Ecto neural progenitor cell (in vitro differentiated cells): ENCODE measurements around the gene CXCL9.
"Not testable (repeated sequence)": the region's sequence is repeated elsewhere in the genome, so short reads cannot be mapped to it uniquely, and the experiment has no call there.

Source experiments
- DNase-seq: peaks from one replicate; pipeline ENCODE4 v3.0.0-alpha.2; 2018; ENCODE audit warnings: low spot score

The CXCL9 gene

GRCh38 chr4:76011700-76012387, 4.5 kb upstream of the CXCL9 start:
- no peak for DNase-seq

- no peak for DNase-seq
Observed at GRCh38 chr4:76011018-76011670, 3.8 kb upstream of the CXCL9 start.

- no peak for DNase-seq
Observed at GRCh38 chr4:76010576-76010975, 3.3 kb upstream of the CXCL9 start.

GRCh38 chr4:76009311-76009710, 2.0 kb upstream of the CXCL9 start:
- DNase-seq, result no peak

- DNase-seq, result no peak
Observed at GRCh38 chr4:76003620-76004019, 3.7 kb downstream of the CXCL9 start.

GRCh38 chr4:76003035-76003434, 4.3 kb downstream of the CXCL9 start:
- DNase-seq, result no peak

- no peak for DNase-seq
Observed at GRCh38 chr4:76002176-76002575, 5.1 kb downstream of the CXCL9 start.

GRCh38 chr4:76001700-76002099, 5.6 kb downstream of the CXCL9 start:
- DNase-seq, result no peak

- DNase-seq, result no peak
Observed at GRCh38 chr4:76000279-76000678, 7.0 kb downstream of the CXCL9 start.

GRCh38 chr4:75998525-75999147, 8.7 kb downstream of the CXCL9 start:
- not testable (repeated sequence) for DNase-seq

GRCh38 chr4:75997946-75998345, 9.4 kb downstream of the CXCL9 start:
- no peak for DNase-seq

GRCh38 chr4:75997081-75997480, 10.2 kb downstream of the CXCL9 start:
- DNase-seq, result no peak

- no peak for DNase-seq
Observed at GRCh38 chr4:75995727-75996126, 11.6 kb downstream of the CXCL9 start.

- DNase-seq, result no peak
Observed at GRCh38 chr4:75992462-75992861, 14.8 kb downstream of the CXCL9 start.

- no peak for DNase-seq
Observed at GRCh38 chr4:75989846-75990528, 17.3 kb downstream of the CXCL9 start.

GRCh38 chr4:75985116-75985515, 22.2 kb downstream of the CXCL9 start:
- no peak for DNase-seq

- no peak for DNase-seq
Observed at GRCh38 chr4:75980576-75980975, 26.7 kb downstream of the CXCL9 start.

GRCh38 chr4:75976177-75976576, 31.1 kb downstream of the CXCL9 start:
- DNase-seq, result no peak

- no peak for DNase-seq
Observed at GRCh38 chr4:75973766-75974165, 33.5 kb downstream of the CXCL9 start.

- no peak for DNase-seq
Observed at GRCh38 chr4:75968084-75968483, 39.2 kb downstream of the CXCL9 start.

GRCh38 chr4:75963558-75963957, 43.8 kb downstream of the CXCL9 start:
- DNase-seq, result no peak

GRCh38 chr4:75962072-75962471, 45.2 kb downstream of the CXCL9 start:
- not testable (repeated sequence) for DNase-seq

- DNase-seq, result not testable (repeated sequence)
Observed at GRCh38 chr4:75958546-75958945, 48.8 kb downstream of the CXCL9 start.
